Measurements from ENCODE around the gene PSD2. TPM values are rescaled to one million over a fixed set of nuclear protein-coding genes. Genes with fewer than 3 reads are reported as not detected.

PSD2 gene
- total RNA-seq (2014; rRNA removed; shearing (Covaris generic)): 0.04 TPM in 1 of 2 replicates, not detected in the other

- DNase-seq (ENCODE audit: low spot score): no peak
Measured at GRCh38 chr5:139795074-139796001, at the start of gene PSD2. Gene PSD2 (plus strand): TSS chr5:139795808. CDS start chr5:139809441, 13,633 bp downstream.

DNA sequence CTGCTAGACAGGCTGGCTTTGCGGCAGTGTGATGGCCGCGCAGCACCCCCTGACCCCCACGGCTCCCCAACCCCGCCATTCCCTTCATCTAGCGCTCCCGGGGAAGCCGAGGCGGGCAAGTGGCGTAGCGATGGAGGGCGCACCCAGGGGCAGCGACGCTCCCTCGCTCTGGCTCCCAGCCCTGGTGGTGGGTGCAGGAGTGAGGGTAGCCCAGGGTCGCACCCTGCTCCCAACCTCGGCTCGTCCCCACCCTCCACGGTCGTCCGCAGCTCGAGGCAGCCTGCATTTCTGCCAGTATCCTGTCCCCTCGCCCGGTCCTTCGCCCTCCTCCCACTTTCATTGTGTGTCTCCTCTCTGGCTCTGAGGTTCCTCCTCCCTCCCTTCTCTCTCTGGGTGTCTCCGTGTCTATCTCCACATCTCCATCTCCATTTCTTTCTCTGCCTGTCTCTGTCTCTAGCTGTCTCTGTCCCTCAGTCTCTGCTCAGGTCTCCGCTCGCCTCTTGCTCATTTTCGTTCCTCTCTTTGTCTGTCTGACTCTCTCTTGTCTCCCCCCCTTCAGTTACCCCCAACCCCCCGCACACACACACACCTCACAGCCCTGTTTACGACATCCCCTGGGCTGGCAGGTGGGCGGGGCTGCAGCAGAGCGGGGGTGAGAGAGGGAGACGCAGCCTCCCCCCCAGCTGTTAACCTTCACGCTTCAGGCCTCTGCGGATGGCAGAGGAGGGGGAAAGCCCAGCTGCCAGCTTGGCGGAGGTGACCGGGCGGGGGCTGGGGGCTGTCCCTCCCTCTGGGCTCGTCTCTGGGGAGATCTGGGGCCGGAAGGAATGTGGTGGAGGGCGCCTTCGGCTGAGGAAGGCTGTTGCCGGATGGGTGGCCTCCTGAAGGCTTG, 48.7 kb upstream of the PSD2 start:
- DNase-seq (ENCODE audit: low spot score): no peak

- DNase-seq (ENCODE audit: low spot score): no peak
Measured at GRCh38 chr5:139747583-139748504, 47.8 kb upstream of the PSD2 start.

DNA sequence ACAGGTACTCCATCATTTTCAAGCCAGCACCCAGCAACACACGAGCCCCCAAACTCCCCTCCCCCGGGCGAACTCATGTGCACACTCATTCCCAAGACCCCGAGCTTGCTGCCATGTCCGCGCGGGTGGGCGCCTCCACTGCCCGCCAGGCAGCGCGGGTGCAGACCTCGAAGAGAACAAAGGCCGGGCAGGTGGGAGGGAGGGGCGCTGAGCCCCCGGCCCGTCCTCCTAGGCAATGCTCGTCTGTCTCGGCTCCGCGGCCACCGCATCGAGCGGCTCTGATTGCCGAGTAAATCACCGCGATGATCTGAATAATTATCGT, 47.1 kb upstream of the PSD2 start:
- no peak for DNase-seq (ENCODE audit: low spot score)

DNA sequence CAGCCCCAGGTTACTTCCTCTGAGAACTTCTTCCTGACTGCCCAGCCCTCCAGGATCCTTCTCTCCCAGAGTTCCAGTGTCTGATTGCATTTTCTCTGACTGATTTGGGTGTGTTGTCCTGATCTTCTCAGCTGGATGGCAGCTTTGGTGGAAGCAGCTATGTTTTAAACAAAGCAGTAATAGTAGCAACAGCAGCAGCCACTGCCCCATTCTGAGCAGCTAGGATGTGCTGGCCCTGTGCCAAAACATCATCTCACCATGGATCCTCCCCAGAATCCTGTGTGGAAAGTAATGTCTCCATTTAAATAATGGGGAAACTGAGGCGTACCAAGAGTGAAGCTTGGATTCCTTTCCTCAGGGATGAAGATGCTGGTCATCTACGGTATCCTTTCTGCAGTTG, 46.4 kb upstream of the PSD2 start:
- DNase-seq (ENCODE audit: low spot score): no peak

DNA sequence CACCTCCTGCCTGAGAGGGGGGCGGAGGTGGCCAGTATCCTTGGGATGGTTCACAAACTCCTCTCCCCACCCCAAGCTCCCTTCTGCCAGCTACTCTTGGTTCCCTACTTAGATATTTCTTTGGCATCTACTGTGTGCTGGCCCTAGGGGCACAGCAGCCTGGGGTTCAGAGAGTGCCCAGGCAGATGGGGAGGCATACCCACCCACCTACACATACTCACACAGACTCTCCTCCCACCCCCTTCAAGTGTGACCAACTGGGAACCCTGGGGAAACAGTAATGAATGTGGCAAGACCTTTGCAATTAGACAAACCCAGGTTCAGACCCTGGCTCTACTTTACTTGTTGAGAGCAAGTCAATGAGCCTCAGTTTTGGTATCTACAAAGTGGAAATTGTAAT, 44.4 kb upstream of the PSD2 start:
- DNase-seq (ENCODE audit: low spot score): no peak

DNA sequence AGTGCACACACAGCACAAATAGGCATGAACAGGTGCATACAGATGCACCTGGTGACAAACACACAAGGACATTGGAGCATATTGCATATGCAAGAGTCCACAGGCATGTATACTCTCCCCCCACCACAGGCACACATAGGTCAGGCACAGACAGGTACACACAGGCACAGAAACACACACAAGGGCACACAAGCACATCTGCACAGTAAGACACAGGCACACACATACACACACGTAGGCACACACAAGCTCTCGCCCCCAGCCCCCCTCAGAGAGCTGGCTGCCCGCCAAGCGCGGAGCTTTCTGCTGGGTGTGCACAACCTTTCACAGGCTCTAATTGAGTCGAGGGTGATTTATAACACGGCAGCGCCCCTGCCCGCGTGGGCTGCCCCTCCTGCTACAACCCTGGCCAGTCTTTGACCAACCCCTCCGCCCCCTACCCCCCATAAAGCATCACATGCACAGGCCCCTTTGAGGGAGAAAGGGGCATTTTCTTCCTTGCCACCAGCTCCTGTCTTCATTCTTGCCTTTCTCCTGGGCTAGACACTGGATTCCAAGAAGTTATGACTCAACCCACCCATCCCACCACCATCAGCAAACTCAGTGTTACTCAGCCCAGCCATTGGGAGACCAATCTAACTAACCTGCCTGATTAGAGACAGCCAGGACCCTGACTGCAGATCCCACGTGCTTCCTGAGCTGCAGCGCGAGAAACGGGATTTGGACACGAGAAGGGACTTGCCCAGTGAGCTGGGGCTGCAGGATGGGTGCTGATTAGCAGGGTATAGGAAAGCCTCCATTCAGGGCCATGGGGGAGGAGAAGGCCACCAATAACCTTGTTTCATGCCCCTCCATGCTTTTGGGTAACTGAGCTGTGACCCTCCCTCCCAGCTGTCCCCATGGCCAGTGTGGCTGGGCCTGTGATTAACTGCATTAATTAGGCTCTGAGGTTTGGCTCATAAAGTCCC, 42.8 kb upstream of the PSD2 start:
- no peak for DNase-seq (ENCODE audit: low spot score)

DNA sequence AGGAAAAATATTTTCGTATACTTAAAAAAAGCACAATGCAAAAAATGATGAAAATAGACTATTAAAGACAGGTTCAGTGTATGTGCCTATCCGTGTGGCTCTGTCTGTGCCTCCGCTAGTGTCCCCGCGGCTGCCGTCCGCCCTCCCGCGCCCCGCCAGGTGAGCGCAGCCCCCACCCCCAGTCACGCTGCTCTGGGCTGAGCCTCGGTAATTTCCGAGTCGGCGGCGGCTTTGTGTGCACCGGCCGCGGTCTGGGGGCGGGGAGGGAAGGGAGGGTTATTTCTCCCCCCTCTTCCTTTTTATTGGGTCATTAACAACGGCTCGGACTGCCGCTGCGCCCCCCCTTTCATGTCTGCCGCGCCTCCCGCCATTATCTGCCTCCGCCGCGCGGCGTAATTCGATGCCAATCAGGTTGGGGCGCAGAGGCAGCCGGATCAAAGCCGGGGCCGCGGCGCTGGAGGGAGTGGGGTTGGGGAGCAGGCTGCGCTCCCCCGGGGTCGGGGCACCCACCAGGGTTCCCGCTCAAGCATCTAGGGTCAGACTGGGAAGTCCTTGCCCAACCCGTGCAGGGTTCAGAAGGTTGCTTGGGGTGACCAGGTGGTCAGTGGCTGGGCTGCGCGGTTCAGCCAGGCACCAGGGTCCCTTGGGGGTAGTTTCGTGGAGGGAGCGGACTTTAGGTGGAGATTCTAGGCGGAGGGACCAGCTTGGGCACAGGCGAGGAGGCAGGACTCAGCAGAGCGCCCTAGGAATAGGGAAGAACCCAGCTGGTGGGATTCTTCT, 39.5 kb upstream of the PSD2 start:
- no peak for DNase-seq (ENCODE audit: low spot score)

- DNase-seq (ENCODE audit: low spot score): no peak
Measured at GRCh38 chr5:139756971-139757370, 38.6 kb upstream of the PSD2 start.

DNA sequence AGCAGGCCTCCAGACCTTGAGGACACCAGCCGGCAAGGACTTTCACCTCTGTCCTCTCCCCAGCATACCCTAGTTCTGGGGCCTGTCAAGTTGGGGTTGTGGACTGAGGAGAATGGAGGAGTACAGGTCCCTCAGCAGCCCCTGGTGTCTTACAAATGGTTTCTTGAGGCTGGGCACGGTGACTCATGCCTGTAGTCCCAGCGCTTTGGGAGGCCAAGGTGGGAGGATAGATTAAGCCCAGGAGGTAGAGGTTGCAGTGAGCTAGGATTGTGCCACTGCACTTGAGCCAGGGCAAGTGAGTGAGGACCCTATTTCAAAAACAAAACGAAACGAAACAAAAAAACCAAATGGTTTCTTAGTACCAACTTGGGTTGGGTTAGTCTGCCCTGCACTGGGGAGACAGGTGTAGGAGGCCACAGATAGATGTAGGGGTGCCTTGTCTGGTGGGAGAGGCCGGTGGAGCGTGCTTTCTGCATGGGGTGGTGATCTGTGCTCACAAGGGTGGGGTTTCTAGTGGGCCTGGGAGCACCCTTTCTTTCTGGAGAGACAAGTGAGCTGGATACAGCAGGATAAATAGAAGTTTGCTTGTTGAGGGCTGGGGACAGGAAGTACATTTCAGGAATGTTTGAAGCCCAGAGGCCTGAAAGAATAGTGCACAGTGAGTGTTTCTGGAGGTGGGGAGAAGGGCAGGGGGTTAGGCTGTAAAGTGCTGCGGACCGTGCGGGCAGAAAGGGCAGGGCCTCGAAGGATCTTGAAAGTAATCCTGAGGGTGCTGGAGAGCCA, 37.7 kb upstream of the PSD2 start:
- no peak for DNase-seq (ENCODE audit: low spot score)

GRCh38 chr5:139758510-139759075, 37.0 kb upstream of the PSD2 start:
- no peak for DNase-seq (ENCODE audit: low spot score)

- DNase-seq (ENCODE audit: low spot score): no peak
Measured at GRCh38 chr5:139759219-139759721, 36.3 kb upstream of the PSD2 start.

DNA sequence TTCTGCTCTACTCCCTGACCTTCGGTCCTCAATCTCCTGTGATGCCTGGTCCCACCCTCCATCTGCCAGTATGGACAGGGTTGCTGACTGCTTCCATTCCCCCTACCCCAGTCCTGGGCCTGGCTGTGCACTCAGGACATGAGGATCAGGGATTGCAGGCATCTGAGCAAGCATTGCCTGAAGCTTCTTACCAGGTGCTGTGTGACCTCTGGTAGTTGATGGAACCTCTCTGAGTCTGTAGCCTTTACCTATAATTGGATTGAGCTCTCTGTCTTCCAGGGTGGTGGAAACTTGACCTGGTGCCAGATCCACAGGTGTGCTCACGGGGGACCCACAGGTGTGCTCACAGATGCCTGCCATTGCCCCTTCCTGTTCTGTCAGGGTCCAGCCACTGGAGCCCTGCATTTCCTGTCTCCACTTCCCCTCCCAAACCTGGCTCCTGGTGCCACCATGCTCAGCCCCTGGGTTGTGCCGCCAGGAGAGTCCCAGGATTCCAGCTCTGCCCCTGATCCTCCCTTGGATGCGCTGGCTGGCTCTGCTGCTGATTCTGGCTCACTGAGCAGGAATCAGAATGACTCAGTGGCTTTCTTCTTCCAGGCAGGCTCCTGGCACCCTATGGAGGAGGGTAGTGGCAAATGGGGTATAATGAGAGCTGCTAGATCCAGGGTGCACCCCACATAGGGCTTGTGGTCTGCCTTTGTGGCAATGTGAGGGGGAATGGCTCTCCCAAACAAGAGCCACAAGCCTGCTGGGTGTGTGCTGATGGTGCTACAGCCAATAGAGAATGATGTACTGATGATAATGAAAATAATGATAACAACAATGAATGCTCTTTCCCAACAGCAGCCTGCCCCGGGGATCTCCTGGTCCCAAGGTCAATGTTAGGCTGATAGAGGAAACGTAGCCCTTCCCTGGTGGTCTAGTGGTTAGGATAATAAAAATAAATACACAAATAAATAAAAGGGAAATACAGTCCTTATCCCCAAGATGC, 35.2 kb upstream of the PSD2 start:
- DNase-seq (ENCODE audit: low spot score): no peak

DNA sequence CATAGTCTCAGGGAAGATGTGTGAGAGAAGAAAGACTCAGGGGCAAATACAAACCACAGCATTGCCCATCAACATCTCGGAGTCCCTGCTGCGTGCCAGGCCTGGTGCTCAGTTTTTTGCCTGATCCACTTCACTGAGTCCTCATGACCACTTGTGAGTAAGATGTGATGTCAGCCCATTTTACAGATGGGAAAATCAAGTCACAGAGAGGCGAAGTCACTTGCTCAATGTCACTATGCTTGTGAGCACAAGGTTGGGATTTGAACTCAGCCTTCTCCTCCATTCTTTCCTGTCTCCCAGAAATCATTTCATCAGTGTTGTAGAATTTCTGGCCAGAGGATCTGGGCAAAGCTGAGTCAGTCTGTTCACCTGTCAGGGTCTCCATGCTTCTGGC, 34.6 kb upstream of the PSD2 start:
- DNase-seq (ENCODE audit: low spot score): no peak

DNA sequence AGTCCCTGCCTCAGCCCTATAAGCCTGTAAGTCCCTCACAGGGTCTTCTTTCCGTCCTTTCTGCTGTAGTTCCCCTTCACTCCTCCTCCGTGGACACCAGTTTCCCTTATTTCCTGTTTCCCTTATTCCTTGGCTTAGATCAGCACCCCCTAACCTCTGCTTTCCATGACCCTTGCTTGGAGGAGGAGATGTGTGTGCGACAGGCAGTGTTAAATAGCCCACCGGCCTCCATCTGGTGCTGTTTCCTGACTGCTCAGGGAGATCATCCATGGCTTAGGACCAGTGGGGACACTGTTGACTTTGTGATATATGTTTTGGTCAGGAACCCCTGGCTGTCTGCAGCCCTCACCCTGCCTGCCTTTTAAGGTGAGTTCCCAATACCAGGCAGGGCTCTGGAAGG, 34.1 kb upstream of the PSD2 start:
- no peak for DNase-seq (ENCODE audit: low spot score)

GRCh38 chr5:139762615-139763170, 32.9 kb upstream of the PSD2 start:
- DNase-seq (ENCODE audit: low spot score): no peak
